RKO (cell line): ENCODE measurements around the gene RFNG.

Experiments used
- DNase-seq: peaks from one replicate; pipeline ENCODE4 v3.0.0-alpha.2; 2016; ENCODE audit warnings: low spot score

The RFNG gene

GRCh38 chr17:81999976-82000802, 51.4 kb downstream of the RFNG start:
- DNase-seq: no peak

- DNase-seq: no peak
Measured at GRCh38 chr17:81999587-81999975, 52.0 kb downstream of the RFNG start.

GRCh38 chr17:81998691-81999438, 52.7 kb downstream of the RFNG start:
- no peak for DNase-seq

GRCh38 chr17:81998212-81998611, 53.4 kb downstream of the RFNG start:
- DNase-seq: no peak
